H1 (cell line): ENCODE measurements around the gene COX7A1. TPM values are rescaled to one million over a fixed set of nuclear protein-coding genes. Genes with fewer than 3 reads are reported as not detected.

Experiments used
- CTCF ChIA-PET: fragments of 300-600 bp; sonication (Branson Sonifier 250); formaldehyde crosslinking; loops from one replicate; lab custom pipeline; 2021; ENCODE audit not compliant: partially characterized antibody; lab: Charles Lee
- POLR2A ChIA-PET: fragments of 300-600 bp; sonication (Branson Sonifier 250); formaldehyde crosslinking; loops from one replicate; lab custom pipeline; 2021; ENCODE audit warnings: inconsistent platforms; ENCODE audit not compliant: partially characterized antibody; lab: Charles Lee
- DNase-seq, 2 experiments: peaks; one replicate each; pipeline versions ENCODE4 v3.0.0 to v3.0.0-alpha.2; 2010 to 2022; ENCODE audit warnings: low spot score in 2 of 2, low read depth in 1 of 2, mixed read lengths in 1 of 2
- FAIRE-seq: peaks from 2 replicates; lab custom pipeline; 2011; peaks lifted over from hg19 to GRCh38; lab: Jason Lieb, UNC
- H2AFZ ChIP-seq: 2 replicates; pipeline ENCODE4 v1.8.1; 2012; ENCODE audit warnings: low read length, inconsistent platforms
- H2AK5ac ChIP-seq: 2 replicates; pipeline ENCODE4 v1.6.1; 2013; ENCODE audit warnings: low read depth, low read length
- H2BK120ac ChIP-seq: replicated peaks from 2 replicates; pipeline ENCODE3; 2013; ENCODE audit warnings: low read depth, low read length, inconsistent platforms
- H2BK12ac ChIP-seq: 2 replicates; pipeline ENCODE4 v1.6.1; 2013; ENCODE audit warnings: low read depth, low read length
- H2BK15ac ChIP-seq: 2 replicates; pipeline ENCODE4 v1.6.1; 2013; ENCODE audit warnings: low read length
- H2BK20ac ChIP-seq: 2 replicates; pipeline ENCODE4 v1.6.1; 2013; ENCODE audit warnings: low read length
- H2BK5ac ChIP-seq: 2 replicates; pipeline ENCODE4 v1.6.1; 2013; ENCODE audit warnings: low read depth, low read length
- H3K14ac ChIP-seq: 2 replicates; pipeline ENCODE4 v1.6.1; 2013; ENCODE audit warnings: inconsistent platforms; ENCODE audit not compliant: insufficient read length
- H3K18ac ChIP-seq: 2 replicates; pipeline ENCODE4 v1.6.1; 2013; ENCODE audit warnings: low read length; ENCODE audit errors: extremely low read depth
- H3K23ac ChIP-seq: 2 replicates; pipeline ENCODE4 v1.6.1; 2013; ENCODE audit warnings: inconsistent platforms; ENCODE audit not compliant: insufficient read length
- H3K23me2 ChIP-seq: 2 replicates; pipeline ENCODE4 v1.6.1; 2013; ENCODE audit warnings: low read depth, low read length
- H3K27ac ChIP-seq: 2 replicates; pipeline ENCODE4 v1.6.1; 2011; ENCODE audit warnings: low read depth, low read length, inconsistent platforms
- H3K27me3 ChIP-seq, 4 experiments: replicated peaks in 1 of 4; 1 replicate in 1 of 4; 2 replicates in 3 of 4; pipeline versions ENCODE4 v1.6.1 to v1.8.1; 2011 to 2013; ENCODE audit warnings: low read length in 3 of 4, mild to moderate bottlenecking in 3 of 4, inconsistent platforms in 2 of 4, mixed read lengths in 2 of 4, moderate library complexity in 1 of 4; ENCODE audit not compliant: control insufficient read depth in 3 of 4, insufficient read depth in 3 of 4; ENCODE audit errors: extremely low read depth in 1 of 4
- H3K36me3 ChIP-seq, 4 experiments: 2 replicates each; pipeline versions ENCODE4 v1.6.1 to v1.8.1; 2011 to 2013; ENCODE audit warnings: mild to moderate bottlenecking in 4 of 4, low read length in 3 of 4, moderate library complexity in 2 of 4, control low read depth in 1 of 4, inconsistent platforms in 1 of 4; ENCODE audit not compliant: insufficient read depth in 4 of 4, control insufficient read depth in 2 of 4
- H3K4ac ChIP-seq: replicated peaks from 2 replicates; pipeline ENCODE3; 2013; ENCODE audit warnings: low read length, low read depth, mixed read lengths, inconsistent platforms; ENCODE audit not compliant: insufficient read length
- H3K4me1 ChIP-seq, 4 experiments: replicated peaks in 1 of 4; 1 replicate in 1 of 4; 2 replicates in 3 of 4; pipeline versions ENCODE4 v1.6.1 to v1.8.1; 2011 to 2013; ENCODE audit warnings: low read length in 3 of 4, inconsistent platforms in 2 of 4, mixed read lengths in 1 of 4; ENCODE audit not compliant: insufficient read depth in 4 of 4, control insufficient read depth in 3 of 4
- H3K4me2 ChIP-seq, 2 experiments: 2 replicates each; pipeline versions ENCODE4 v1.6.1 to v1.8.1; 2011 to 2013; ENCODE audit warnings: low read depth in 2 of 2, low read length in 2 of 2, control low read depth in 1 of 2, inconsistent platforms in 1 of 2, mild to moderate bottlenecking in 1 of 2; ENCODE audit not compliant: insufficient read depth in 1 of 2
- H3K4me3 ChIP-seq, 4 experiments: fragments of 200-600, 300-600 bp in 1 of 4; sonication (generic), shearing (Covaris generic), sonication (Bioruptor Twin) in 1 of 4; 2 replicates each; pipeline versions ENCODE4 v1.5.1 to v1.8.1; 2011 to 2016; ENCODE audit warnings: low read length in 4 of 4, low read depth in 3 of 4, control low read depth in 2 of 4, inconsistent platforms in 2 of 4, mild to moderate bottlenecking in 2 of 4, mixed read lengths in 1 of 4, moderate library complexity in 1 of 4; ENCODE audit not compliant: insufficient read depth in 2 of 4; ENCODE audit errors: extremely low read depth in 1 of 4
- H3K56ac ChIP-seq: replicated peaks from 2 replicates; pipeline ENCODE3; 2013; ENCODE audit warnings: low read depth, mild to moderate bottlenecking, mixed read lengths, low read length, inconsistent platforms; ENCODE audit not compliant: insufficient read length
- H3K79me1 ChIP-seq: 2 replicates; pipeline ENCODE4 v1.6.1; 2013; ENCODE audit warnings: low read depth, low read length, control low read depth
- H3K79me2 ChIP-seq, 2 experiments: 2 replicates each; pipeline versions ENCODE4 v1.6.1 to v1.8.1; 2012 to 2013; ENCODE audit warnings: low read length in 2 of 2, mild to moderate bottlenecking in 2 of 2, inconsistent platforms in 1 of 2; ENCODE audit not compliant: insufficient read depth in 2 of 2, control insufficient read depth in 1 of 2
- H3K9ac ChIP-seq, 4 experiments: replicated peaks in 1 of 4; 1 replicate in 1 of 4; 2 replicates in 3 of 4; pipeline versions ENCODE4 v1.6.1 to v1.8.1; 2011 to 2013; ENCODE audit warnings: low read depth in 3 of 4, low read length in 3 of 4, control low read depth in 2 of 4, mild to moderate bottlenecking in 2 of 4, moderate library complexity in 2 of 4, inconsistent platforms in 1 of 4; ENCODE audit errors: extremely low read depth in 1 of 4
- H3K9me3 ChIP-seq, 2 experiments: 2 replicates each; pipeline versions ENCODE4 v1.6.1 to v1.8.1; 2012 to 2013; ENCODE audit warnings: mild to moderate bottlenecking in 2 of 2, moderate library complexity in 2 of 2, control low read depth in 1 of 2, inconsistent platforms in 1 of 2, low read depth in 1 of 2, low read length in 1 of 2, mixed read lengths in 1 of 2; ENCODE audit not compliant: insufficient read depth in 2 of 2
- H4K20me1 ChIP-seq, 2 experiments: replicated peaks in 1 of 2; 2 replicates each; pipeline versions ENCODE3 to v1.8.1; 2011 to 2013; ENCODE audit warnings: inconsistent platforms in 2 of 2, low read length in 2 of 2, mild to moderate bottlenecking in 1 of 2; ENCODE audit not compliant: insufficient read depth in 2 of 2, control insufficient read depth in 1 of 2
- H4K5ac ChIP-seq: 2 replicates; pipeline ENCODE4 v1.6.1; 2013; ENCODE audit warnings: low read length, low read depth, mixed read lengths, inconsistent platforms; ENCODE audit not compliant: insufficient read length
- H4K8ac ChIP-seq: 2 replicates; pipeline ENCODE4 v1.8.0; 2013; ENCODE audit warnings: mild to moderate bottlenecking, moderate library complexity, low read length, inconsistent platforms; ENCODE audit not compliant: insufficient read depth; ENCODE audit errors: extremely low read depth
- H4K91ac ChIP-seq: replicated peaks from 2 replicates; pipeline ENCODE3; 2013; ENCODE audit warnings: low read length, mixed read lengths, inconsistent platforms; ENCODE audit not compliant: insufficient read length
- ASH2L ChIP-seq: fragments of 200-600, 300-600 bp; sonication (generic); IDR thresholded peaks from one replicate; pipeline ENCODE4 v1.7.1; 2017; ENCODE audit warnings: low read length
- CBX5 ChIP-seq: fragments of 300-800, 300-1000 bp; sonication (generic); IDR thresholded peaks from 2 replicates; pipeline ENCODE4 v1.7.1; 2016; ENCODE audit warnings: antibody characterized with exemption, low read length, low read depth
- JUND ChIP-seq: IDR thresholded peaks from 2 replicates; pipeline ENCODE4 v1.6.1; 2011; ENCODE audit warnings: mild to moderate bottlenecking, improper control_type of control experiment, low read length
- NRF1 ChIP-seq: IDR thresholded peaks from 2 replicates; pipeline ENCODE4 v1.6.1; 2011; ENCODE audit warnings: mild to moderate bottlenecking, low read depth, low read length, improper control_type of control experiment
- POLR2A ChIP-seq, 2 experiments: IDR thresholded peaks; 1 replicate in 1 of 2; 2 replicates in 1 of 2; pipeline ENCODE4 v1.6.1; 2011; ENCODE audit warnings: low read depth in 2 of 2, low read length in 2 of 2, mild to moderate bottlenecking in 2 of 2; ENCODE audit errors: control extremely low read depth in 1 of 2
- RAD21 ChIP-seq, 2 experiments: IDR thresholded peaks in 1 of 2; conservative IDR thresholded peaks in 1 of 2; 2 replicates each; pipeline ENCODE4 v1.6.1; 2011; ENCODE audit warnings: low read depth in 2 of 2, low read length in 2 of 2, improper control_type of control experiment in 1 of 2, inconsistent platforms in 1 of 2, mild to moderate bottlenecking in 1 of 2, moderate library complexity in 1 of 2
- WGBS, 2 experiments: shearing (Covaris generic) in 1 of 2; methylation state at CpG; one replicate each; pipeline versions ENCODE4 v1.1.6 to v1.1.7; 2013 to 2015; ENCODE audit warnings: low lambda C conversion rate in 2 of 2, mixed read lengths in 2 of 2, inconsistent platforms in 1 of 2, low coverage in 1 of 2, missing lambda C conversion rate in 1 of 2; ENCODE audit not compliant: insufficient replicate concordance in 2 of 2, insufficient coverage in 1 of 2, insufficient read length in 1 of 2; ENCODE audit errors: extremely low coverage in 1 of 2, missing lambda C conversion rate in 1 of 2; 5-methylcytosine and 5-hydroxymethylcytosine counted together
- polyA plus RNA-seq, 7 experiments: library from polyadenylated mRNA; depleted of rRNA in 3 of 7; stranded (reverse) in 5 of 7; unstranded in 2 of 7; fragments of >200 nt in 5 of 7; fragments of 200-250 nt in 2 of 7; gene quantifications; 1 replicate in 5 of 7; 2 replicates in 1 of 7; 4 replicates in 1 of 7; pipeline versions ENCODE4 v1.2.1 to v1.2.3, GENCODE V29; 2011 to 2013; ENCODE audit warnings: missing spikeins in 2 of 7, mixed read lengths in 2 of 7
- total RNA-seq: library from RNA; stranded (reverse); fragmentation: NEBNext Ultra II Directional; extraction: Animal tissue kit (Norgen Biotek cat#: 25700); gene quantifications from 2 replicates; pipeline ENCODE4 v1.2.1, GENCODE V29; 2021
- TF ChIP-seq, protein P1 (sequence below): IDR thresholded peaks from 2 replicates; pipeline ENCODE4 v1.6.1; 2012; ENCODE audit warnings: low read length, inconsistent platforms

The COX7A1 gene
- total and polyA plus RNA-seq, 2 of the 8 experiments (the other 6 are each of a cell fraction or from before 2014, with no cell fraction given) = 0.60 TPM

DNA sequence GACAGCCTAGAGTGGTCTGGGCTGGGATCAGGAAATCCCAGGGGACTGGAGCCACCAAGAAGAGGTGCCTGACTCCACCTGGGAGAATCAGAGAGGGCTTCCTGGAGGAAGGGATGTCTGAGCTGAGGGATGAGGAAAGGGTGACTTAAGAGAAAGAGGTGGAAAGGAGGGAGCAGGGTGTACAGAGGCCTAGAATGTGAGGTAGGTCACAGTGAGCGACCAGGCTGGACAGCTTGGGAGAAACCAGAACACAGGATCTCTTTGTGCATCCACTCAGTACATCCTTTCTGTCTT lies 36.0 kb downstream of the COX7A1 start:
- H4K91ac ChIP-seq = no peak overlapping the region
- no peak overlapping the region for H2BK120ac ChIP-seq
- H3K4me1 ChIP-seq = peaks cover 4 to 21% (median 11%) of the 10 kb centered on the region in 4 experiments
- peaks cover 10% of the 10 kb centered on the region for H3K23me2 ChIP-seq
- no peak for DNase-seq
- no peaks in the 10 kb centered on the region for H3K9me3 ChIP-seq
- peak overlapping the region in 2 of 4 experiments; percentile 26 to 42; a peak in 2 of 7 replicates for H3K9ac ChIP-seq
- no peak overlapping the region for H3K27ac ChIP-seq
- peaks cover 3 to 9% of the 10 kb centered on the region in 2 experiments for H4K20me1 ChIP-seq
- H4K8ac ChIP-seq = no peak overlapping the region
- no peak overlapping the region for H3K18ac ChIP-seq
- H2BK5ac ChIP-seq = no peak overlapping the region
- no peak overlapping the region for H3K23ac ChIP-seq
- H2AK5ac ChIP-seq = no peak overlapping the region
- peaks cover 15% of the 10 kb centered on the region for H3K79me1 ChIP-seq
- WGBS, 2 experiments = 83% methylated on average over 1 of the region's 1 CpG; no CpG with 5 or more reads in 1 of the 2 experiments
- no peak overlapping the region for H2BK20ac ChIP-seq
- no peak overlapping the region for H3K56ac ChIP-seq
- no peak overlapping the region for H3K4ac ChIP-seq
- H4K5ac ChIP-seq = no peak overlapping the region
- no peak overlapping the region for H2BK15ac ChIP-seq
- FAIRE-seq = no peak
- no peak overlapping the region for H2BK12ac ChIP-seq
- H2AFZ ChIP-seq = no peak overlapping the region
- peak overlapping the region; percentile 64 to 76 for H3K4me2 ChIP-seq
- H3K27me3 ChIP-seq = no peaks in the 10 kb centered on the region
- ChIA-PET POLR2A (interaction anchor here (2.5 kb wide), 1 partner anchor 11 kb away, joined by 27 read pairs; no protein-coding TSS in a partner anchor), CTCF (interaction anchor here (2.8 kb wide), 1 partner anchor 11 kb away, joined by 14 read pairs; no protein-coding TSS in a partner anchor)
- H3K14ac ChIP-seq = no peak overlapping the region
- peak overlapping the region; percentile 67 to 89 (median 71); a peak in 7 of 8 replicates for H3K4me3 ChIP-seq
- H3K79me2 ChIP-seq = peaks cover 0 to 9% of the 10 kb centered on the region in 2 experiments; a peak in 1 of 4 replicates
- H3K36me3 ChIP-seq = peaks cover 4 to 24% (median 12%) of the 10 kb centered on the region in 4 experiments; a peak in 5 of 8 replicates
- TF ChIP-seq JUND = no peak
- TF ChIP-seq CBX5 = no peak
- TF ChIP-seq, protein P1, sequence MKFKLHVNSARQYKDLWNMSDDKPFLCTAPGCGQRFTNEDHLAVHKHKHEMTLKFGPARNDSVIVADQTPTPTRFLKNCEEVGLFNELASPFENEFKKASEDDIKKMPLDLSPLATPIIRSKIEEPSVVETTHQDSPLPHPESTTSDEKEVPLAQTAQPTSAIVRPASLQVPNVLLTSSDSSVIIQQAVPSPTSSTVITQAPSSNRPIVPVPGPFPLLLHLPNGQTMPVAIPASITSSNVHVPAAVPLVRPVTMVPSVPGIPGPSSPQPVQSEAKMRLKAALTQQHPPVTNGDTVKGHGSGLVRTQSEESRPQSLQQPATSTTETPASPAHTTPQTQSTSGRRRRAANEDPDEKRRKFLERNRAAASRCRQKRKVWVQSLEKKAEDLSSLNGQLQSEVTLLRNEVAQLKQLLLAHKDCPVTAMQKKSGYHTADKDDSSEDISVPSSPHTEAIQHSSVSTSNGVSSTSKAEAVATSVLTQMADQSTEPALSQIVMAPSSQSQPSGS = no peak
- no peak for TF ChIP-seq POLR2A (IDR thresholded peaks at IDR 0.05; ENCODE audit: control extremely low read depth in 1 of 2, low read depth in 2 of 2, low read length in 2 of 2)
- TF ChIP-seq NRF1 = no peak
- TF ChIP-seq RAD21 (IDR thresholded peaks at IDR 0.05 in 1 of 2, conservative IDR thresholded peaks at IDR 0.05 in 1 of 2; ENCODE audit: low read depth in 2 of 2, low read length in 2 of 2) = no peak
- no peak for TF ChIP-seq ASH2L
